Calu3 (cell line): Measurements from ENCODE around the gene RPL13A. TPM values are rescaled to one million over a fixed set of nuclear protein-coding genes. Genes with fewer than 3 reads are reported as not detected.
"Not testable (repeated sequence)": the region's sequence is repeated elsewhere in the genome, so short reads cannot be mapped to it uniquely, and the experiment has no call there.

ENCODE experiments used
- BruUV-seq: library from RNA; stranded (reverse); fragments of 400-500 nt; replicated peaks from 2 replicates; lab custom pipeline; 2021; lab: Mats Ljungman, UMichigan
- CTCF ChIA-PET: fragments of 300-600 bp; sonication (Branson Sonifier 250); formaldehyde crosslinking; loops from one replicate; lab custom pipeline; 2022; ENCODE audit warnings: antibody characterized with exemption; lab: Charles Lee
- DNase-seq: peaks from one replicate; pipeline ENCODE4 v3.0.0; 2022
- H3K27ac Mint-ChIP-seq: one replicate; pipeline ENCODE4 v1.8.0; 2022; ENCODE audit warnings: mixed read lengths; ENCODE audit not compliant: unreplicated experiment
- H3K27me3 Mint-ChIP-seq: one replicate; pipeline ENCODE4 v1.8.0; 2022; ENCODE audit warnings: mixed read lengths; ENCODE audit not compliant: unreplicated experiment
- H3K36me3 Mint-ChIP-seq: one replicate; pipeline ENCODE4 v1.8.0; 2022; ENCODE audit warnings: mild to moderate bottlenecking, moderate library complexity, mixed read lengths; ENCODE audit not compliant: insufficient read depth, unreplicated experiment
- H3K4me1 Mint-ChIP-seq: one replicate; pipeline ENCODE4 v1.8.0; 2022; ENCODE audit warnings: mild to moderate bottlenecking, low read depth, mixed read lengths; ENCODE audit not compliant: unreplicated experiment
- H3K4me3 Mint-ChIP-seq: one replicate; pipeline ENCODE4 v1.8.0; 2022; ENCODE audit warnings: mild to moderate bottlenecking, low read depth, moderate library complexity, mixed read lengths; ENCODE audit not compliant: unreplicated experiment
- H3K9me3 Mint-ChIP-seq: one replicate; pipeline ENCODE4 v1.8.0; 2022; ENCODE audit warnings: low read depth, mixed read lengths; ENCODE audit not compliant: unreplicated experiment
- CTCF ChIP-seq: fragments of 200-600 bp; IDR thresholded peaks from one replicate; pipeline ENCODE4 v1.8.0; 2022; ENCODE audit warnings: antibody characterized with exemption; ENCODE audit not compliant: unreplicated experiment
- intact Hi-C: fragments of 100-400 bp; cut with micrococcal nuclease; formaldehyde crosslinking; loops from one replicate; pipeline ENCODE4 v1.10.0; 2022; ENCODE audit not compliant: unreplicated experiment
- total RNA-seq: library from RNA; stranded (reverse); gene quantifications from 2 replicates; pipeline ENCODE4 v1.2.3, GENCODE V29; 2022

RPL13A gene
- total RNA-seq, 1 experiment from 2014 or later, result 1,993 TPM

GRCh38 chr19:49443366-49444099 lies 43.9 kb upstream of the RPL13A start:
- Mint-ChIP-seq H3K27ac (peak overlapping the region; percentile 24), H3K9me3 (no peaks in the 10 kb centered on the region), H3K4me3 (peak overlapping the region; percentile 73), H3K27me3 (peaks cover 46% of the 10 kb centered on the region), H3K36me3 (peaks cover 43% of the 10 kb centered on the region), H3K4me1 (peaks cover 34% of the 10 kb centered on the region)
- TF ChIP-seq CTCF, result peak; percentile 93
- CTCF ChIA-PET, result interaction anchor here (0.7 to 1.5 kb wide), 7 partner anchors 8 to 346 kb away, joined by 3 to 14 read pairs (median 6); partner anchors contain the start of gene PIH1D1
- DNase-seq, result peak; percentile 96
- intact Hi-C loops, result loop anchor here (1.0 kb wide), 1 partner anchor 51 kb away; no protein-coding TSS in a partner anchor
- no TSS peak for BruUV-seq

- Mint-ChIP-seq H3K27ac (peak overlapping the region; percentile 24), H3K4me1 (peaks cover 39% of the 10 kb centered on the region), H3K27me3 (peaks cover 40% of the 10 kb centered on the region), H3K4me3 (peak overlapping the region; percentile 73), H3K36me3 (peaks cover 49% of the 10 kb centered on the region)
- DNase-seq, intact Hi-C loops, H3K9me3 Mint-ChIP-seq, BruUV-seq: not testable (repeated sequence)
- CTCF ChIA-PET, result interaction anchor here (1.2 kb wide), 1 partner anchor 53 kb away, joined by 10 read pairs; no protein-coding TSS in a partner anchor
These were observed 43.2 kb upstream of the RPL13A start for GRCh38 chr19:49444100-49444700.

- no TSS peak for BruUV-seq
These were observed 41.4 kb upstream of the RPL13A start for GRCh38 chr19:49445997-49446396.

GRCh38 chr19:49447485-49448431 lies 39.6 kb upstream of the RPL13A start:
- Mint-ChIP-seq H3K4me1 (peaks cover 31% of the 10 kb centered on the region), H3K27ac (peak overlapping the region; percentile 7), H3K4me3 (no peak overlapping the region), H3K36me3 (peaks cover 67% of the 10 kb centered on the region), H3K9me3 (no peaks in the 10 kb centered on the region), H3K27me3 (peaks cover 4% of the 10 kb centered on the region)
- no TSS peak for BruUV-seq
- CTCF ChIA-PET, result no interaction called here
- peak; percentile 30 for DNase-seq
- no peak for TF ChIP-seq CTCF
- intact Hi-C loops, result no loop called here

More at GRCh38 chr19:49445997-49446396, 41.4 kb upstream of the RPL13A start:
- peaks cover 62% of the 10 kb centered on the region for H3K36me3 Mint-ChIP-seq
- H3K4me3 Mint-ChIP-seq, result no peak overlapping the region
- intact Hi-C loops, result no loop called here
- TF ChIP-seq CTCF, result no peak
- peak overlapping the region; percentile 17 for H3K27ac Mint-ChIP-seq
- H3K4me1 Mint-ChIP-seq, result peaks cover 43% of the 10 kb centered on the region
- DNase-seq, result no peak
- no peaks in the 10 kb centered on the region for H3K9me3 Mint-ChIP-seq
- peaks cover 22% of the 10 kb centered on the region for H3K27me3 Mint-ChIP-seq
- CTCF ChIA-PET, result interaction anchor here (0.5 to 0.6 kb wide), 2 partner anchors 22 to 178 kb away, joined by 3 to 4 read pairs; no protein-coding TSS in a partner anchor
